Measurements from ENCODE around the gene MBD3L2. TPM values are rescaled to one million over a fixed set of nuclear protein-coding genes. Genes with fewer than 3 reads are reported as not detected.

Gene MBD3L2
- total RNA-seq, 1 experiment from 2014 or later = not detected

DNA sequence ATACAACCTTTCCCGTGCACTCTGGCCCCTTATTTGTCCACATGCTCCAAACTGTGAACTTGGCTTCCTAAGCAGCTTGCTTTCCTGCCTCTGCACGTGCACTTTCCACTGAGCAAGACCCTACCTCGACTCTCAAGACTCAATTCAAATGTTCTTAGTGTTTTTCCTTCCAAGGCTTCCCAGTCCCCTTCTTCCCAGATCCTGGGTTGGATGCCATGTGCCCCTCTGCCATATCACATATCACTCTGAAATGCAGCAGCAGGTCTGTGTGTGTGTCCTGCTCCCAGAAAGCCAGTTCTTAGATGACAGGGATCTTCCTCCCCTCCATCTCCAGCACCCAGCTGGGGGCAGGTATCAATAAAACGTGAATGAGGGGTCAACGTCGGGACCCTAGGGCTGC, 23.4 kb downstream of the MBD3L2 start:
- no TSS peak for BruUV-seq (replicated peaks)
- ChIA-PET POLR2A (ENCODE audit: unreplicated experiment) (no interaction called here), CTCF (no interaction called here)

DNA sequence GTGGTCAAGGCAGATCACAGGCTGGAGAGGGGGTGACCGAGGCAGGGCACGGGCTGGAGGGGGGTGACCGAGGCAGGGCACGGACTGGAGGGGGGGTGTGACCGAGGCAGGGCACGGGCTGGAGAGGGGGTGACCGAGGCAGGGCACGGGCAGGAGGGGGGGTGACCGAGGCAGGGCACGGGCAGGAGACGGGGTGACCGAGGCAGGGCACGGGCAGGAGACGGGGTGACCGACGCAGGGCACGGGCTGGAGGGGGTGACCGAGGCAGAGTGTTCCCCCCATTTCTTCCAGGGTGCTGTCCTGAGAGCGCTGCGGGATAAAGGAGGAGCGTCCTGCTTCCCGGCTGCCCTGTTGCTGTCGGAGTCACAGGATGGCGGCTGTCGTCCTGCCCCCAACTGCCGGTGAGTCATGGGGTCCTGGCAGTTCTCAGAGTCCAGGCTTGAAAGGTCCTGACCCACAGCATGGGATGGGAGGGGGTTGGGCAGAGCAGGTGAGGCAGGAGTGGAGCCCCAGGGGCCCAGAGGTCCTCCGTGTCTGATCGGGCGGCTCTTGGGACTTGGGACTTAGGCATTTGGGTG, 25.7 kb downstream of the MBD3L2 start:
- no TSS peak for BruUV-seq (replicated peaks)
- no peak overlapping the region for H3K27ac ChIP-seq
- peaks cover 13% of the 10 kb centered on the region; the same call in 1 of the 2 replicates for H3K9me3 ChIP-seq (ENCODE audit: insufficient read depth, low read depth)
- H3K27me3 ChIP-seq (ENCODE audit: insufficient read depth, low read depth) = no peaks in the 10 kb centered on the region
- peaks cover 51% of the 10 kb centered on the region for H3K36me3 ChIP-seq (ENCODE audit: low read depth)
- POLR2A ChIA-PET (ENCODE audit: unreplicated experiment) = no interaction called here
- intact Hi-C loops (cut with micrococcal nuclease; ENCODE audit: unreplicated experiment) = no loop called here
- no peaks in the 10 kb centered on the region for H3K4me1 ChIP-seq (replicated peaks; ENCODE audit: insufficient read depth)
- peaks cover 10% of the 10 kb centered on the region for H3K79me2 ChIP-seq (ENCODE audit: low read depth)
- DNase-seq = no peak
- H3K9me2 ChIP-seq (ENCODE audit: insufficient read depth) = no peaks in the 10 kb centered on the region
- CTCF ChIA-PET = no interaction called here
- H2AFZ ChIP-seq = no peak overlapping the region
- TF ChIP-seq, protein P1, sequence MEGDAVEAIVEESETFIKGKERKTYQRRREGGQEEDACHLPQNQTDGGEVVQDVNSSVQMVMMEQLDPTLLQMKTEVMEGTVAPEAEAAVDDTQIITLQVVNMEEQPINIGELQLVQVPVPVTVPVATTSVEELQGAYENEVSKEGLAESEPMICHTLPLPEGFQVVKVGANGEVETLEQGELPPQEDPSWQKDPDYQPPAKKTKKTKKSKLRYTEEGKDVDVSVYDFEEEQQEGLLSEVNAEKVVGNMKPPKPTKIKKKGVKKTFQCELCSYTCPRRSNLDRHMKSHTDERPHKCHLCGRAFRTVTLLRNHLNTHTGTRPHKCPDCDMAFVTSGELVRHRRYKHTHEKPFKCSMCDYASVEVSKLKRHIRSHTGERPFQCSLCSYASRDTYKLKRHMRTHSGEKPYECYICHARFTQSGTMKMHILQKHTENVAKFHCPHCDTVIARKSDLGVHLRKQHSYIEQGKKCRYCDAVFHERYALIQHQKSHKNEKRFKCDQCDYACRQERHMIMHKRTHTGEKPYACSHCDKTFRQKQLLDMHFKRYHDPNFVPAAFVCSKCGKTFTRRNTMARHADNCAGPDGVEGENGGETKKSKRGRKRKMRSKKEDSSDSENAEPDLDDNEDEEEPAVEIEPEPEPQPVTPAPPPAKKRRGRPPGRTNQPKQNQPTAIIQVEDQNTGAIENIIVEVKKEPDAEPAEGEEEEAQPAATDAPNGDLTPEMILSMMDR (conservative IDR thresholded peaks at IDR 0.05) = no peak
- TF ChIP-seq EZH2 (IDR thresholded peaks at IDR 0.05; ENCODE audit: low read depth) = no peak
- no peaks in the 10 kb centered on the region for H4K20me1 ChIP-seq (ENCODE audit: insufficient read depth)
- H3K4me3 ChIP-seq = no peak overlapping the region
- no peaks in the 10 kb centered on the region for H3F3A ChIP-seq (ENCODE audit: insufficient read depth, low read depth)
- H3K4me2 ChIP-seq = no peak overlapping the region

More for the DNA sequence above, 23.4 kb downstream of the MBD3L2 start:
- H3K9me2 ChIP-seq (ENCODE audit: insufficient read depth) = no peaks in the 10 kb centered on the region
- H3K9me3 ChIP-seq (ENCODE audit: insufficient read depth, low read depth) = peaks cover 4% of the 10 kb centered on the region; the same call in 1 of the 2 replicates
- peaks cover 35% of the 10 kb centered on the region for H3K36me3 ChIP-seq (ENCODE audit: low read depth)
- H3K4me3 ChIP-seq = no peak overlapping the region
- H3K27me3 ChIP-seq (ENCODE audit: insufficient read depth, low read depth) = no peaks in the 10 kb centered on the region
- intact Hi-C loops (cut with micrococcal nuclease; ENCODE audit: unreplicated experiment) = no loop called here
- H3K4me2 ChIP-seq = no peak overlapping the region
- DNase-seq = no peak
- H2AFZ ChIP-seq = no peak overlapping the region
- H3K27ac ChIP-seq = no peak overlapping the region
- no peaks in the 10 kb centered on the region for H3F3A ChIP-seq (ENCODE audit: insufficient read depth, low read depth)
- peaks cover 12% of the 10 kb centered on the region for H3K79me2 ChIP-seq (ENCODE audit: low read depth)
- TF ChIP-seq, protein P1 (conservative IDR thresholded peaks at IDR 0.05) = no peak
- TF ChIP-seq EZH2 (IDR thresholded peaks at IDR 0.05; ENCODE audit: low read depth) = no peak
- no peaks in the 10 kb centered on the region for H4K20me1 ChIP-seq (ENCODE audit: insufficient read depth)
- H3K4me1 ChIP-seq (replicated peaks; ENCODE audit: insufficient read depth) = no peaks in the 10 kb centered on the region

DNA sequence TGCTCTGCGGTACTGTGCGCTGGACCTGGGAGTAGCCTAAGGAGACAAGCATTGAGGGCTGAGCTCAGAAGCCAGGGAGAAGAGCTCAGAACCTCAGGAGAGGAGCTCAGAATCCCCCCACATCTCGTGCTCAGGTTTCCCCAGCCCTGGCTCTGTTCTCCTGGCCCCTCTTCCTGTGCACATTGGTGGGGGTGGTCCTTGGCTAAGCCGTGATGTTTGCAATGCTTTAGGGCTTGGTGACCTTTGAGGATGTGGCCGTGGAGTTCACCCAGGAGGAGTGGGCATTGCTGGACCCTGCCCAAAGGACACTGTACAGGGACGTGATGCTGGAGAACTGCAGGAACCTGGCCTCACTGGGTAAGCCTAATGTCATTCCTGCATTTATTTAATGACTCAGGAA, 27.0 kb downstream of the MBD3L2 start:
- Histone ChIP-seq H2AFZ (no peak overlapping the region), H3K9me3 (ENCODE audit: insufficient read depth, low read depth) (peaks cover 16% of the 10 kb centered on the region; the same call in 1 of the 2 replicates), H3K4me3 (no peak overlapping the region), H4K20me1 (ENCODE audit: insufficient read depth) (no peaks in the 10 kb centered on the region), H3F3A (ENCODE audit: insufficient read depth, low read depth) (no peaks in the 10 kb centered on the region), H3K4me1 (replicated peaks; ENCODE audit: insufficient read depth) (no peaks in the 10 kb centered on the region), H3K4me2 (no peak overlapping the region), H3K27ac (no peak overlapping the region), H3K9me2 (ENCODE audit: insufficient read depth) (no peaks in the 10 kb centered on the region), H3K27me3 (ENCODE audit: insufficient read depth, low read depth) (no peaks in the 10 kb centered on the region), H3K79me2 (ENCODE audit: low read depth) (no peaks in the 10 kb centered on the region), H3K36me3 (ENCODE audit: low read depth) (peaks cover 57% of the 10 kb centered on the region)
- POLR2A ChIA-PET (ENCODE audit: unreplicated experiment) = no interaction called here
- no peak for DNase-seq
- intact Hi-C loops (cut with micrococcal nuclease; ENCODE audit: unreplicated experiment) = no loop called here
- no TSS peak for BruUV-seq (replicated peaks)
- CTCF ChIA-PET = no interaction called here
- no peak for TF ChIP-seq EZH2 (IDR thresholded peaks at IDR 0.05; ENCODE audit: low read depth)
- TF ChIP-seq, protein P1 (conservative IDR thresholded peaks at IDR 0.05) = no peak
